Stimulated activated CD4-positive, alpha-beta T cell treated with anti-CD3 and anti-CD28 coated beads, Interleukin-2, amount 100 ng/mL, for 48 hours (primary cell): ENCODE measurements around the gene PKNOX2.

Experiments
- DNase-seq, 2 donors: peaks; one replicate each; pipeline ENCODE4 v3.0.0-alpha.2; 2020

Gene PKNOX2

GRCh38 chr11:125174686-125175085 is 10.1 kb downstream of the PKNOX2 start:
- no peak for DNase-seq

- no peak for DNase-seq
These were observed 10.6 kb downstream of the PKNOX2 start for GRCh38 chr11:125175166-125175565.

GRCh38 chr11:125175896-125176575 is 11.5 kb downstream of the PKNOX2 start:
- no peak for DNase-seq

GRCh38 chr11:125176866-125177265 is 12.3 kb downstream of the PKNOX2 start:
- DNase-seq = no peak

- DNase-seq = no peak
These were observed 13.0 kb downstream of the PKNOX2 start for GRCh38 chr11:125177543-125177942.

- DNase-seq = no peak
These were observed 14.8 kb downstream of the PKNOX2 start for GRCh38 chr11:125179346-125179745.

GRCh38 chr11:125179895-125180294 is 15.3 kb downstream of the PKNOX2 start:
- no peak for DNase-seq

- no peak for DNase-seq
These were observed 16.1 kb downstream of the PKNOX2 start for GRCh38 chr11:125180413-125181305.

- no peak for DNase-seq
These were observed 18.0 kb downstream of the PKNOX2 start for GRCh38 chr11:125182573-125182972.

- DNase-seq = no peak
These were observed 19.1 kb downstream of the PKNOX2 start for GRCh38 chr11:125183641-125184040.

GRCh38 chr11:125188021-125188420 is 23.5 kb downstream of the PKNOX2 start:
- DNase-seq = no peak

- DNase-seq = no peak
These were observed 26.0 kb downstream of the PKNOX2 start for GRCh38 chr11:125190566-125190965.

- no peak for DNase-seq
These were observed 27.6 kb downstream of the PKNOX2 start for GRCh38 chr11:125192183-125192582.

- no peak for DNase-seq
These were observed 28.3 kb downstream of the PKNOX2 start for GRCh38 chr11:125192717-125193415.

- DNase-seq = no peak
These were observed 28.8 kb downstream of the PKNOX2 start for GRCh38 chr11:125193416-125193726.

- no peak for DNase-seq
These were observed 29.3 kb downstream of the PKNOX2 start for GRCh38 chr11:125193841-125194240.

GRCh38 chr11:125199915-125200314 is 35.4 kb downstream of the PKNOX2 start:
- no peak for DNase-seq

GRCh38 chr11:125200441-125200840 is 35.9 kb downstream of the PKNOX2 start:
- DNase-seq = no peak

- DNase-seq = no peak
These were observed 37.1 kb downstream of the PKNOX2 start for GRCh38 chr11:125201525-125202141.

- DNase-seq = no peak
These were observed 37.9 kb downstream of the PKNOX2 start for GRCh38 chr11:125202362-125202880.

- no peak for DNase-seq
These were observed 38.4 kb downstream of the PKNOX2 start for GRCh38 chr11:125202977-125203376.

- DNase-seq = no peak
These were observed 43.4 kb downstream of the PKNOX2 start for GRCh38 chr11:125207866-125208425.

GRCh38 chr11:125210066-125210465 is 45.5 kb downstream of the PKNOX2 start:
- DNase-seq = no peak
